GM19240 (cell line): Measurements from ENCODE around the gene SYCE1L.
"Not testable (repeated sequence)": the region's sequence is repeated elsewhere in the genome, so short reads cannot be mapped to it uniquely, and the experiment has no call there.

Source experiments
- DNase-seq: peaks from one replicate; pipeline ENCODE4 v3.0.0; 2011; ENCODE audit warnings: low spot score; ENCODE audit not compliant: insufficient read length

Gene SYCE1L

GRCh38 chr16:77199211-77199610 lies at the start of gene SYCE1L:
TSS of gene SYCE1L (plus strand) at chr16:77199408. CDS start at chr16:77199452, 44 bp downstream.
- no peak for DNase-seq

GRCh38 chr16:77157346-77158058 lies 41.7 kb upstream of the SYCE1L start:
- no peak for DNase-seq

DNA sequence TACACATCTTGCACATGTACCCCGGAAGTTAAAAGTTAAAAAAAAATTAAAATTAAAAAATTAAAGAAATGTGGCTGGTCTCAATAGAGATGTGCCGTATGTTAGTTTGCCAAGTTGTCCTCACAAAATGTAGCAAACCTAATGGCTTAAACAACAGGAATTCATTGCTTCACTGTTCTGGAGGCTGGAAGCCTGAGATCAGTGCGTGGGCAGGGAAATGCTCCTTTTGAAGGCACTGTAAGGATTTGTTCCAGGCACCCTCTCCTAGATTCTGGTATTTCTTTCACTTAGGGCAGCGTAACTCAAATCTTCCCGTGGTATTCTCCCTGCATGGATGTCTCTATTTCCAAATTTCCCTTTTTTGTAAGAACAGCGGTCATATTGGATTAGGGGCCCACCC lies 40.9 kb upstream of the SYCE1L start:
- DNase-seq = no peak

- no peak for DNase-seq
Measured at GRCh38 chr16:77165006-77165405, 34.2 kb upstream of the SYCE1L start.

- DNase-seq = not testable (repeated sequence)
Measured at GRCh38 chr16:77165536-77166236, 33.5 kb upstream of the SYCE1L start.

DNA sequence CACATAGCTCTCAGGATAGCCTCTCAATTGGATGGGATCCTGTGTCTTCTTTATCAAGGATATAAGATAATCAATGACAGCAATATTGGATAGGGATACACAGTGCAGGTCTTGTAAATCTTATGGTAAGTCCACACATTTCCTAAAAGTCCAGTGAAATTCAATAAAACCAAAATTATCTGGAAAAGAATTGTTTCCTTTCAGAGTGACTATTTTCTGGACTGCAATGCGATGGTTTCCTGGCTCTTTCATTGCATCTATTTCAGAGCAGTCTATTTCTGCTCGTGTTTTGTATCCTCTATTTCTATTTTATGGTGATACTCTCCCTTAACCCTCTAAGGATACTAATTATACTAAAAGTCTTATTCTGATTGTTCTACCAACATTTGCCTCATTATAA lies 32.5 kb upstream of the SYCE1L start:
- no peak for DNase-seq

DNA sequence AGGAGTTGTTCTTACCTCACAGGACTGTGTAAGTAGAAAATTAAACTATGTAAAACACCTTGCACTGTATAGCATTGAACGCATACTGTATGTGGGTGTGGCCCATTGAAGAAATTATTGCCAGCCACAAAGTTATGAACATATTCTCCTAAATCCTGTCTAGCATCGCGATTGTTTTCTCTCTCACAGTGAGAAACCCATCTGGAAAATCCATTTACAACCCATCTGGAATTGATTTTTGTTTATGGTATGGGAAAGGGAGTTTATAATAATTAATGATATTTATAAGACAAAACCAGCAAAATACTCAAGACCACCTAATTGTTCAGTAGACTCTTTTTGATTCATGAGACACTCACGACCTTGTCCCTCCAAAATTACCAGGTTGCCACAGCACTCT lies 30.3 kb upstream of the SYCE1L start:
- no peak for DNase-seq

GRCh38 chr16:77169650-77170236 lies 29.5 kb upstream of the SYCE1L start:
- peak; percentile 30 for DNase-seq

- DNase-seq = no peak
Measured at GRCh38 chr16:77170805-77171204, 28.4 kb upstream of the SYCE1L start.

GRCh38 chr16:77171745-77172635 lies 27.2 kb upstream of the SYCE1L start:
- peak; percentile 27 for DNase-seq

DNA sequence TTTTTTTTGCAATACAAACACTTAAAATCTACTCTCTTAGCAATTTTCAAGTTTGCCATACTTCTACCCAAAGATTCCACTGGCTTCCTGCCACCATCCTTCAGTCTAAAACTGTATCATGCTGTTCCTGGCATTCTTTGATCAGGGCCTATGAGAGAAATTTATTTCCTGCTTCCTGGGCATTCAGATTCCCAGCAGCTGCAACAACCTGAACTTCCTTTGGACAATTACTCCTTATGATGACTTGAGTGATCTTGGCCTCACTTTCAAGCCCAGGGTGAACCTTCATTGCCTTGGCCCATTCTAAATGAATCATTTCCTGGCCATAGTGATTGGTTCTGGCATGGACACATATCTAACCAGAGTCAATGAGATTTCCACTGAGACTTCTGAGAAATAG lies 26.3 kb upstream of the SYCE1L start:
- no peak for DNase-seq

GRCh38 chr16:77183137-77183536 lies 16.1 kb upstream of the SYCE1L start:
- DNase-seq = no peak

DNA sequence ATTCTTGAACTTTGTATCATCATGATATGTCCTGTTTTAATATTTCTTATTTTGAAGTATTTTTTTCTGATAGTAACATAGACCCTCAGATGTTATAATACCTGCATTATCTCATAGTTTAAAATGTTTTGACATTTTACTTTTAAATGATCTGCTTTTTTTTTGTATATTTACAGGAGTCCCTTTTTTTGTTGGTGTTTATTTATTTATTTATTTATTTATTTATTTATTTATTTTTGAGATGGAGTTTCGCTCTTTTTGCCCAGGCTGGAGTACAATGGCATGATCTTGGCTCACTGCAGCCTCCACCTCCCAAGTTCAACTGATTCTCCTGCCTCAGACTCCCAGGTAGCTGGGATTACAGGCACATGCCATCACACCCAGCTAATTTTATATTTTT lies 12.9 kb upstream of the SYCE1L start:
- not testable (repeated sequence) for DNase-seq

DNA sequence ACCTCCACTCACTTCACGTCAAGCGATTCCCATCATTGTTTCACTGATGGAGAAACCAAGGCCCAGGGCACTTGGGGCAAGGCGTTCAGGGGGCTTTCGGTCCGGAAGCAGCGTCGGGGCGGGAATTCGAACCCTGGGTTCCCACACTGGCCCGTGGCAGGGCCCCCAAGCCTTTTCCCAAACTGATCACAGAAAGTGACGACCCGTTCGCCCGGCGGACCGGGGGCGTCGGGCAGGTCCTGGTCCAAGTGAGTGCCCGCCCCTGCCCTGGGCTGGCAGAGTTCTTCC lies 9.1 kb upstream of the SYCE1L start:
- no peak for DNase-seq

DNA sequence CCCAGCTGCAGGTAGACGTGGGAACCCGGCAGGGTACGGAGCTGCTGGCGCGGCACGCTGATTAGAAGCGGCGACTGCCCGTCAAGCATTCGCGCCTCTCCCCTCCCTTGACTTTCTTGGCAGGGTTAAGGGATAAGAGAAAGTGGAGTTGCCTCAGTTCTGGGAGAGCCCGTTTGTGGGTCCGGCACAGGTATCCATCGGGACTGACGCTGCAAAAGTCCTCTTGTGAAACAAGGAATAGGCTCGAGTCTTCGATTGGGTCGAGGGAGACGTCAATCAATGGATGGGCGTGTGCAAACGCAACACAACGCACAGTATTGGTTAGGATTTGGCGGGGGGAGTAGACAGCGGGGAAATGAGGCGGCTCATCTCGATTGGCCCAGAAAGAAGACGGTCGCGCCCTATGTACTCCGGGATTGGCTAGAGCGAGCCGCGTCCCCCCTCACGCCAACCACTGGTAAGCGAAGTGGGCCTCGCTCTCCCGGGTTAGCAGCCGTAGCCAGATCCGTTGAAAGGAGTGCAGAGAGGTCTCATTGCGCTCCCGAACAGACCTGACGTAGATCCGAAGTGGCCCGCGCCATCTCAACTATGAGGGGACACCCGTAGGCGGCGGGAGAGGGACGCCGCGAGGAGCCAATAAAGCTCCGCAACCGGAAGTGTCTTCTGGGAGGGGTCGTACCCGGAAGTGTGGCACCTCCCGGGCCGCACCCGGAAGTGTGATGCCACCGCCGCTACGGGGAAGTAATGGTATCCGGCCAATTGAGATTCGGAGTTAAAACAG lies 8.5 kb upstream of the SYCE1L start, which contains the start of gene MON1B:
Gene MON1B, plus strand, starts transcription at position 713 of the 781 bp plus-strand sequence. CDS start 296 bp downstream, outside the sequence.
- peak; percentile 94 for DNase-seq

DNA sequence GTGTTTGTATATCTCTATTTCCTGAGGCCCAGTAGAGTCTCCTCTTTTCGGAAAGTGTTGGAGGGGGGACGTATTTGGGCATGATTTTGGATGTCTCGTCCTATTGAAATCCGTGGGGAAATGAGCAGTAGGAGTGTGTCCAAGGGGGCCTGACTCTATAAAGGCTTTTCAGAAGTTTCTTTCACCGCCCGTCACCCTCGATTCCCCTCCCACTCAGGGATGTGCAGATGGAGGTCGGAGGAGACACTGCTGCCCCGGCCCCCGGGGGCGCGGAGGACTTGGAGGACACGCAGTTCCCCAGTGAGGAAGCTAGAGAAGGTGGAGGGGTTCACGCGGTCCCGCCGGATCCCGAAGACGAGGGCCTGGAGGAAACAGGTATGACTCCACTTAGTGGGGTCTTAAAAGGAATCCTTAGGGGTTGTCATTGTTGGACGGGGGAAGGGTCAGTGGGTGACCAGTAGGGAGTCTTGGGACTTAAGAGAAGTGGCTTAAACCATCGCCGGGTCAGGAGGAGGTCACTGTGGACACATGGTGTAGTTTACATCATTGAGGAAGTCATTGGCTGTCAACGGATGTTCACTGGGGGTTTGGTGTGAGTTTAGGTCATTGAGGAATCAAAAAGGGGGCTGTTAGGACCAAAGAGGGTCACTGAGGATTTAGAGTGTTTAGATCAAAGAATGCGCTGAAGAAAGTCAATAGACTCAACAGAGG lies 7.8 kb upstream of the SYCE1L start:
- peak; percentile 26 for DNase-seq

GRCh38 chr16:77193377-77193776 lies 5.8 kb upstream of the SYCE1L start:
- no peak for DNase-seq

- DNase-seq = no peak
Measured at GRCh38 chr16:77194295-77195231, 4.6 kb upstream of the SYCE1L start.

GRCh38 chr16:77195411-77195810 lies 3.8 kb upstream of the SYCE1L start:
- no peak for DNase-seq
